Measurements from ENCODE around the gene GOLGA6L9.
"Not testable (repeated sequence)": the region's sequence is repeated elsewhere in the genome, so short reads cannot be mapped to it uniquely, and the experiment has no call there.

GOLGA6L9 gene

GRCh38 chr15:82429693-82430092 lies at the start of gene GOLGA6L9:
Gene GOLGA6L9 (plus strand): TSS chr15:82429816. CDS start chr15:82430080, 264 bp downstream.
- not testable (repeated sequence) for H3K4me3 ChIP-seq (ENCODE audit: low read length); DNase-seq (ENCODE audit: low read depth); H3K9me3 ChIP-seq (ENCODE audit: control insufficient read depth, low read length); H3K27me3 ChIP-seq (replicated peaks; ENCODE audit: control insufficient read depth, insufficient read depth, low read length); H3K4me1 ChIP-seq (ENCODE audit: control insufficient read depth, insufficient read depth, low read length); H3K9ac ChIP-seq (ENCODE audit: low read length); H3K36me3 ChIP-seq (ENCODE audit: control insufficient read depth, insufficient read depth, low read length, severe bottlenecking)

GRCh38 chr15:82381330-82381955 lies 48.2 kb upstream of the GOLGA6L9 start:
- not testable (repeated sequence) for H3K4me3 ChIP-seq (ENCODE audit: low read length); H3K27me3 ChIP-seq (replicated peaks; ENCODE audit: control insufficient read depth, insufficient read depth, low read length); DNase-seq (ENCODE audit: low read depth); H3K36me3 ChIP-seq (ENCODE audit: control insufficient read depth, insufficient read depth, low read length, severe bottlenecking); H3K9ac ChIP-seq (ENCODE audit: low read length); H3K4me1 ChIP-seq (ENCODE audit: control insufficient read depth, insufficient read depth, low read length); H3K9me3 ChIP-seq (ENCODE audit: control insufficient read depth, low read length)

GRCh38 chr15:82387209-82387608 lies 42.4 kb upstream of the GOLGA6L9 start:
- not testable (repeated sequence) for DNase-seq (ENCODE audit: low read depth); H3K4me1 ChIP-seq (ENCODE audit: control insufficient read depth, insufficient read depth, low read length); H3K27me3 ChIP-seq (replicated peaks; ENCODE audit: control insufficient read depth, insufficient read depth, low read length); H3K36me3 ChIP-seq (ENCODE audit: control insufficient read depth, insufficient read depth, low read length, severe bottlenecking); H3K9me3 ChIP-seq (ENCODE audit: control insufficient read depth, low read length); H3K9ac ChIP-seq (ENCODE audit: low read length); H3K4me3 ChIP-seq (ENCODE audit: low read length)

- H3K36me3 ChIP-seq (ENCODE audit: control insufficient read depth, insufficient read depth, low read length, severe bottlenecking); H3K4me1 ChIP-seq (ENCODE audit: control insufficient read depth, insufficient read depth, low read length); H3K4me3 ChIP-seq (ENCODE audit: low read length); H3K27me3 ChIP-seq (replicated peaks; ENCODE audit: control insufficient read depth, insufficient read depth, low read length); DNase-seq (ENCODE audit: low read depth); H3K9ac ChIP-seq (ENCODE audit: low read length); H3K9me3 ChIP-seq (ENCODE audit: control insufficient read depth, low read length): not testable (repeated sequence)
These were observed 39.5 kb upstream of the GOLGA6L9 start for GRCh38 chr15:82390152-82390551.

DNA sequence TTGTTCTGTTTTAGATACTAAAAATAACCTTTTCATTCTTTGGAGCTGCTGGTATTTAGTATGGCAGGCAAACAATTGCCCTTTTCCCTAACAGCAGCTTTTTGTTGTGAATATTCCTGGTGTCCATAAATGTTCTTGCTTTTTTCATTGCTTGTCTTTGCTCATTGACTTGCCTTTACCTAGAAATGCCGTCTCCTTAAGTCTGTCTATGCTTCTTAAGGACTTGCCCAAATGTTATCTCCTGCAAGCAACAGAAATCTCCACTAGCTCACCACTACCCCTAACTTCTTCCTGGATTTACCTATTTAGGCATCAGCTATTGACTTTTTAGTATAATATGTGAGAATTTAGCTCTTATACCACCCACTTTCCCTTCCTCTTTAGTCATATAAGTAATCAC lies 37.5 kb upstream of the GOLGA6L9 start:
- H3K9ac ChIP-seq (ENCODE audit: low read length); H3K9me3 ChIP-seq (ENCODE audit: control insufficient read depth, low read length); H3K4me1 ChIP-seq (ENCODE audit: control insufficient read depth, insufficient read depth, low read length); H3K27me3 ChIP-seq (replicated peaks; ENCODE audit: control insufficient read depth, insufficient read depth, low read length); H3K36me3 ChIP-seq (ENCODE audit: control insufficient read depth, insufficient read depth, low read length, severe bottlenecking); DNase-seq (ENCODE audit: low read depth); H3K4me3 ChIP-seq (ENCODE audit: low read length): not testable (repeated sequence)

GRCh38 chr15:82393671-82394070 lies 35.9 kb upstream of the GOLGA6L9 start:
- DNase-seq (ENCODE audit: low read depth): peak; percentile 57
- Histone ChIP-seq H3K9ac (ENCODE audit: low read length) (no peak overlapping the region), H3K4me1 (ENCODE audit: control insufficient read depth, insufficient read depth, low read length) (no peaks in the 10 kb centered on the region), H3K4me3 (ENCODE audit: low read length) (no peak overlapping the region), H3K9me3 (ENCODE audit: control insufficient read depth, low read length) (peaks cover 4% of the 10 kb centered on the region), H3K36me3 (ENCODE audit: control insufficient read depth, insufficient read depth, low read length, severe bottlenecking) (no peaks in the 10 kb centered on the region), H3K27me3 (replicated peaks; ENCODE audit: control insufficient read depth, insufficient read depth, low read length) (no peaks in the 10 kb centered on the region)

- H3K9ac ChIP-seq (ENCODE audit: low read length); H3K4me1 ChIP-seq (ENCODE audit: control insufficient read depth, insufficient read depth, low read length); H3K9me3 ChIP-seq (ENCODE audit: control insufficient read depth, low read length): not testable (repeated sequence)
These were observed 33.8 kb upstream of the GOLGA6L9 start for GRCh38 chr15:82395788-82396187.

GRCh38 chr15:82397817-82398216 lies 31.8 kb upstream of the GOLGA6L9 start:
- Histone ChIP-seq H3K9ac (ENCODE audit: low read length) (no peak overlapping the region), H3K36me3 (ENCODE audit: control insufficient read depth, insufficient read depth, low read length, severe bottlenecking) (no peaks in the 10 kb centered on the region), H3K4me3 (ENCODE audit: low read length) (no peak overlapping the region), H3K4me1 (ENCODE audit: control insufficient read depth, insufficient read depth, low read length) (no peaks in the 10 kb centered on the region), H3K9me3 (ENCODE audit: control insufficient read depth, low read length) (peaks cover 4% of the 10 kb centered on the region), H3K27me3 (replicated peaks; ENCODE audit: control insufficient read depth, insufficient read depth, low read length) (no peaks in the 10 kb centered on the region)
- DNase-seq (ENCODE audit: low read depth): no peak

More at GRCh38 chr15:82395788-82396187, 33.8 kb upstream of the GOLGA6L9 start:
- not testable (repeated sequence) for H3K36me3 ChIP-seq (ENCODE audit: control insufficient read depth, insufficient read depth, low read length, severe bottlenecking); H3K4me3 ChIP-seq (ENCODE audit: low read length); H3K27me3 ChIP-seq (replicated peaks; ENCODE audit: control insufficient read depth, insufficient read depth, low read length)
- DNase-seq (ENCODE audit: low read depth): peak; percentile 37

- H3K4me3 ChIP-seq (ENCODE audit: low read length): no peak overlapping the region
- no peaks in the 10 kb centered on the region for H3K36me3 ChIP-seq (ENCODE audit: control insufficient read depth, insufficient read depth, low read length, severe bottlenecking)
- H3K9ac ChIP-seq (ENCODE audit: low read length): no peak overlapping the region
- no peaks in the 10 kb centered on the region for H3K4me1 ChIP-seq (ENCODE audit: control insufficient read depth, insufficient read depth, low read length)
- H3K27me3 ChIP-seq (replicated peaks; ENCODE audit: control insufficient read depth, insufficient read depth, low read length): no peaks in the 10 kb centered on the region
- DNase-seq (ENCODE audit: low read depth): no peak
- peaks cover 4% of the 10 kb centered on the region for H3K9me3 ChIP-seq (ENCODE audit: control insufficient read depth, low read length)
These were observed 30.8 kb upstream of the GOLGA6L9 start for GRCh38 chr15:82398785-82399184.

GRCh38 chr15:82399366-82400103 lies 30.1 kb upstream of the GOLGA6L9 start:
- not testable (repeated sequence) for H3K4me1 ChIP-seq (ENCODE audit: control insufficient read depth, insufficient read depth, low read length); H3K4me3 ChIP-seq (ENCODE audit: low read length); H3K36me3 ChIP-seq (ENCODE audit: control insufficient read depth, insufficient read depth, low read length, severe bottlenecking); DNase-seq (ENCODE audit: low read depth); H3K27me3 ChIP-seq (replicated peaks; ENCODE audit: control insufficient read depth, insufficient read depth, low read length); H3K9ac ChIP-seq (ENCODE audit: low read length); H3K9me3 ChIP-seq (ENCODE audit: control insufficient read depth, low read length)

GRCh38 chr15:82401918-82402317 lies 27.7 kb upstream of the GOLGA6L9 start:
- DNase-seq (ENCODE audit: low read depth); H3K27me3 ChIP-seq (replicated peaks; ENCODE audit: control insufficient read depth, insufficient read depth, low read length); H3K4me1 ChIP-seq (ENCODE audit: control insufficient read depth, insufficient read depth, low read length); H3K9ac ChIP-seq (ENCODE audit: low read length); H3K36me3 ChIP-seq (ENCODE audit: control insufficient read depth, insufficient read depth, low read length, severe bottlenecking); H3K9me3 ChIP-seq (ENCODE audit: control insufficient read depth, low read length); H3K4me3 ChIP-seq (ENCODE audit: low read length): not testable (repeated sequence)

- H3K27me3 ChIP-seq (replicated peaks; ENCODE audit: control insufficient read depth, insufficient read depth, low read length); H3K4me1 ChIP-seq (ENCODE audit: control insufficient read depth, insufficient read depth, low read length); H3K9me3 ChIP-seq (ENCODE audit: control insufficient read depth, low read length); DNase-seq (ENCODE audit: low read depth); H3K9ac ChIP-seq (ENCODE audit: low read length); H3K4me3 ChIP-seq (ENCODE audit: low read length); H3K36me3 ChIP-seq (ENCODE audit: control insufficient read depth, insufficient read depth, low read length, severe bottlenecking): not testable (repeated sequence)
These were observed 27.3 kb upstream of the GOLGA6L9 start for GRCh38 chr15:82402341-82402740.
